Keratinocyte (primary cell): ENCODE data around the gene NAT10. TPM values are rescaled to one million over a fixed set of nuclear protein-coding genes. Genes with fewer than 3 reads are reported as not detected.

Source experiments
- DNase-seq: peaks from one replicate; pipeline ENCODE4 v3.0.0-alpha.2; 2011; ENCODE audit warnings: low read depth, missing footprints, low spot score
- FAIRE-seq: peaks from 2 replicates; lab custom pipeline; 2011; peaks lifted over from hg19 to GRCh38; lab: Jason Lieb, UNC
- H2AFZ ChIP-seq: 2 replicates; pipeline ENCODE4 v1.6.0; 2012; ENCODE audit warnings: low read length, control low read depth, inconsistent platforms; ENCODE audit not compliant: control insufficient read depth
- H3K27ac ChIP-seq: 2 replicates; pipeline ENCODE4 v1.5.1; 2011; ENCODE audit warnings: low read length; ENCODE audit not compliant: control insufficient read depth, insufficient read depth
- H3K27me3 ChIP-seq: 3 replicates; pipeline ENCODE4 v1.6.0; 2011; ENCODE audit warnings: low read length; ENCODE audit not compliant: control insufficient read depth, insufficient read depth; ENCODE audit errors: extremely low read depth
- H3K36me3 ChIP-seq, 2 experiments: 2 replicates in 1 of 2; 3 replicates in 1 of 2; pipeline ENCODE4 v1.5.1; 2011; ENCODE audit warnings: low read length in 2 of 2, mild to moderate bottlenecking in 1 of 2; ENCODE audit not compliant: control insufficient read depth in 2 of 2, insufficient read depth in 2 of 2; ENCODE audit errors: extremely low read depth in 1 of 2
- H3K4me1 ChIP-seq: 3 replicates; pipeline ENCODE4 v1.5.1; 2011; ENCODE audit warnings: low read length; ENCODE audit not compliant: control insufficient read depth, insufficient read depth; ENCODE audit errors: extremely low read depth
- H3K4me2 ChIP-seq: 3 replicates; pipeline ENCODE4 v1.6.0; 2011; ENCODE audit warnings: low read depth, low read length; ENCODE audit not compliant: control insufficient read depth, insufficient read depth; ENCODE audit errors: extremely low read depth
- H3K4me3 ChIP-seq, 3 experiments: fragments of 200-600 bp in 1 of 3; sonication (generic) in 1 of 3; 2 replicates in 2 of 3; 3 replicates in 1 of 3; pipeline ENCODE4 v1.5.1; 2011 to 2016; ENCODE audit warnings: low read length in 3 of 3, mild to moderate bottlenecking in 3 of 3, control low read depth in 2 of 3, inconsistent platforms in 1 of 3, low read depth in 1 of 3, mixed read lengths in 1 of 3, mixed run types in 1 of 3, moderate library complexity in 1 of 3; ENCODE audit not compliant: control insufficient read depth in 2 of 3, insufficient read depth in 2 of 3; ENCODE audit errors: extremely low read depth in 1 of 3
- H3K79me2 ChIP-seq: 2 replicates; pipeline ENCODE4 v1.6.0; 2012; ENCODE audit warnings: low read length; ENCODE audit not compliant: control insufficient read depth, insufficient read depth
- H3K9ac ChIP-seq: 3 replicates; pipeline ENCODE4 v1.6.0; 2011; ENCODE audit warnings: low read length; ENCODE audit not compliant: control insufficient read depth, insufficient read depth; ENCODE audit errors: extremely low read depth
- H3K9me1 ChIP-seq: 3 replicates; pipeline ENCODE4 v1.6.0; 2011; ENCODE audit warnings: low read length; ENCODE audit not compliant: control insufficient read depth, insufficient read depth; ENCODE audit errors: extremely low read depth
- H3K9me3 ChIP-seq: 2 replicates; pipeline ENCODE4 v1.5.1; 2012; ENCODE audit warnings: low read depth, low read length; ENCODE audit not compliant: control insufficient read depth
- H4K20me1 ChIP-seq: 3 replicates; pipeline ENCODE4 v1.6.0; 2011; ENCODE audit warnings: low read length; ENCODE audit not compliant: control insufficient read depth, insufficient read depth; ENCODE audit errors: extremely low read depth
- CTCF ChIP-seq, 3 experiments: IDR thresholded peaks in 1 of 3; conservative IDR thresholded peaks in 1 of 3; optimal IDR thresholded peaks in 1 of 3; 2 replicates in 2 of 3; 3 replicates in 1 of 3; pipeline versions ENCODE3 to v1.5.1; 2011; ENCODE audit warnings: low read length in 3 of 3, mild to moderate bottlenecking in 3 of 3, moderate library complexity in 2 of 3, control low read depth in 1 of 3, inconsistent platforms in 1 of 3; ENCODE audit not compliant: insufficient read depth in 2 of 3; ENCODE audit errors: extremely low read depth in 1 of 3
- EZH2 ChIP-seq: IDR thresholded peaks from one replicate; pipeline ENCODE4 v1.6.1; 2012; ENCODE audit warnings: inconsistent platforms, mild to moderate bottlenecking, low read length, moderate library complexity
- dilution Hi-C: fragments of 300-500 bp; cut with MboI; formaldehyde crosslinking; loops from one replicate; pipeline ENCODE4 v1.7.0; 2020; ENCODE audit warnings: low sequenced_read_pairs; ENCODE audit not compliant: extremely low pct_ligation_motif_present
- polyA plus RNA-seq, 5 experiments: library from polyadenylated mRNA; depleted of rRNA in 3 of 5; stranded (reverse) in 3 of 5; stranded (forward) in 1 of 5; unstranded in 1 of 5; fragments of >200 nt; gene quantifications; 1 replicate in 1 of 5; 2 replicates in 3 of 5; 3 replicates in 1 of 5; pipeline versions ENCODE4 v1.2.1 to v1.2.3, GENCODE V29; 2011 to 2012; ENCODE audit warnings: missing spikeins in 2 of 5, low read depth in 1 of 5, low replicate concordance in 1 of 5

Gene NAT10
- polyA plus RNA-seq, 1 donor (not counting 4 experiments of a cell fraction or from before 2014, with no cell fraction given) = 44.0 TPM

- Histone ChIP-seq H3K79me2 (no peaks in the 10 kb centered on the region), H3K4me2 (no peak overlapping the region), H3K27ac (no peak overlapping the region), H3K4me3 (no peak overlapping the region), H3K36me3 (peaks cover 1 to 4% of the 10 kb centered on the region in 2 experiments), H3K9me1 (no peaks in the 10 kb centered on the region), H2AFZ (no peak overlapping the region), H4K20me1 (no peaks in the 10 kb centered on the region), H3K27me3 (no peaks in the 10 kb centered on the region), H3K4me1 (peaks cover 3% of the 10 kb centered on the region), H3K9ac (no peak overlapping the region), H3K9me3 (no peaks in the 10 kb centered on the region)
- TF ChIP-seq CTCF (optimal IDR thresholded peaks at IDR 0.05 in 1 of 3, IDR thresholded peaks at IDR 0.05 in 1 of 3, conservative IDR thresholded peaks at IDR 0.05 in 1 of 3; ENCODE audit: extremely low read depth in 1 of 3, insufficient read depth in 2 of 3, low read length in 3 of 3) (no peak), EZH2 (no peak)
- dilution Hi-C loops = no loop called here
- DNase-seq (no peak), FAIRE-seq (no peak)
These were observed 55.4 kb downstream of the NAT10 start for GRCh38 chr11:34160791-34161190.

GRCh38 chr11:34161361-34161760 is 55.9 kb downstream of the NAT10 start:
- peaks cover 9% of the 10 kb centered on the region for H3K4me1 ChIP-seq
- TF ChIP-seq EZH2 (no peak), CTCF (optimal IDR thresholded peaks at IDR 0.05 in 1 of 3, IDR thresholded peaks at IDR 0.05 in 1 of 3, conservative IDR thresholded peaks at IDR 0.05 in 1 of 3; ENCODE audit: extremely low read depth in 1 of 3, insufficient read depth in 2 of 3, low read length in 3 of 3) (no peak)
- H3K9ac ChIP-seq = no peak overlapping the region
- no peak overlapping the region for H2AFZ ChIP-seq
- H3K9me1 ChIP-seq = no peaks in the 10 kb centered on the region
- FAIRE-seq (no peak), DNase-seq (no peak)
- H3K9me3 ChIP-seq = no peaks in the 10 kb centered on the region
- no peaks in the 10 kb centered on the region for H4K20me1 ChIP-seq
- peaks cover 0 to 2% of the 10 kb centered on the region in 2 experiments for H3K36me3 ChIP-seq
- dilution Hi-C loops = no loop called here
- no peaks in the 10 kb centered on the region for H3K27me3 ChIP-seq
- H3K4me3 ChIP-seq = no peak overlapping the region
- no peaks in the 10 kb centered on the region for H3K79me2 ChIP-seq
- H3K4me2 ChIP-seq = no peak overlapping the region
- no peak overlapping the region for H3K27ac ChIP-seq
